Measurements from ENCODE around the gene TMEM158.

Gene TMEM158

GRCh38 chr3:45226206-45226915 is at the start of gene TMEM158:
TSS of gene TMEM158 (minus strand) at chr3:45226287. CDS start at chr3:45226027, 260 bp downstream.
- DNase-seq (ENCODE audit: low read depth in 2 of 2), result peak; percentile 24 to 57

DNA sequence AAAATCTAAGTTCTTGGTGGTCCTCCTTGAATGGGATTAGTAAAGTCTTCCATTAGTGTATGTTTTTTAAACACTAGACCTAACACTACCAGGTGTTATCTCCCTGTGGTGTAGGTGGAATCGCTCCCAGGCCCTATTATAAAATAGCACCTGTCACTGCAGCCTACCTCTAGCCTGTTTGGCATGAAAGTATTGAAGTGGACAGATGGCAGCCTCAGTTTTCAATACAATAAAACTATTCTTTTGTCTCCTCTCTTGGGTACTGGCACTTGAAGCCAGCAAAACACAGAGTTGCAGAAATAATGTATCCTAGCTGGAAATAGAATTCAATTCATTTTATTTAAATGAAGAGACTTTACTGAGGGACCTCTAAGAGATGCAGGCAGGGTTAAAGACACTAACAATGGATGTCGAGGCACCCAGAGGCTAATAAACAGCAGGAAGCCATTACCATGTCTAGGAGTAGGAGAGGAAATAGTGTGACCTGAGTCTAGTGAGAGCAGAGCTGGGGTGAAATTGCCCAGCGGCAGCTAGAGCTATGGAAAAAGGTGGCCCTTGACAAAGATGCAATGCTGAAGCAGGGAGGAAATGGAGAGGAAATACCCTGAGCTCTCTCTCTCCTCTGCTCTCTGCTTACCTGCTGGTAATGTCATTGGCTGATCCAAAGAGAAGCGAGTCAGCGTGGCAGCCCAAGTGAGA is 49.1 kb upstream of the TMEM158 start:
- DNase-seq (ENCODE audit: low read depth in 2 of 2), result no peak

GRCh38 chr3:45273681-45274515 is 47.8 kb upstream of the TMEM158 start:
- no peak for DNase-seq (ENCODE audit: low read depth in 2 of 2)

GRCh38 chr3:45272828-45273470 is 46.9 kb upstream of the TMEM158 start:
- no peak for DNase-seq (ENCODE audit: low read depth in 2 of 2)

- no peak for DNase-seq (ENCODE audit: low read depth in 2 of 2)
These were observed 46.1 kb upstream of the TMEM158 start for GRCh38 chr3:45272032-45272810.

- DNase-seq (ENCODE audit: low read depth in 2 of 2), result no peak
These were observed 43.9 kb upstream of the TMEM158 start for GRCh38 chr3:45269952-45270351.

DNA sequence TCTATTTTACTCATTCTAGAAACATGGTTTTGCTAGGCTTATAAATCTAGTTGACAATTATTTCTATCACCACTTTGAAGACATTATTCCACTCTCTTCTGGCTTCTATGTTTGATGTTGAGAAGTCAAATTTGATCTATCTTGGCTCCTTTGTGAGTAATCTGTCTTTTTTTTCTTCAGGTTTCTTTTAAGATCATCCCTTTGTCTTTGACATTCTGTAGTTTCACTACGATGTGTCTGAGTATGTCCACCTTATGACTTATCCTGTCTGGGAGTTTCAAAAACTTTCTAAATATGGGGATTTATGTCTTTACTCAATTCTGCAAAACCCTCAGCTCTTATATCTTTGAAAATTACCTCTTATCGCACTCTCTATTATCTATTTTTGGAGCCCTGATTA is 41.0 kb upstream of the TMEM158 start:
- DNase-seq (ENCODE audit: low read depth in 2 of 2), result no peak

DNA sequence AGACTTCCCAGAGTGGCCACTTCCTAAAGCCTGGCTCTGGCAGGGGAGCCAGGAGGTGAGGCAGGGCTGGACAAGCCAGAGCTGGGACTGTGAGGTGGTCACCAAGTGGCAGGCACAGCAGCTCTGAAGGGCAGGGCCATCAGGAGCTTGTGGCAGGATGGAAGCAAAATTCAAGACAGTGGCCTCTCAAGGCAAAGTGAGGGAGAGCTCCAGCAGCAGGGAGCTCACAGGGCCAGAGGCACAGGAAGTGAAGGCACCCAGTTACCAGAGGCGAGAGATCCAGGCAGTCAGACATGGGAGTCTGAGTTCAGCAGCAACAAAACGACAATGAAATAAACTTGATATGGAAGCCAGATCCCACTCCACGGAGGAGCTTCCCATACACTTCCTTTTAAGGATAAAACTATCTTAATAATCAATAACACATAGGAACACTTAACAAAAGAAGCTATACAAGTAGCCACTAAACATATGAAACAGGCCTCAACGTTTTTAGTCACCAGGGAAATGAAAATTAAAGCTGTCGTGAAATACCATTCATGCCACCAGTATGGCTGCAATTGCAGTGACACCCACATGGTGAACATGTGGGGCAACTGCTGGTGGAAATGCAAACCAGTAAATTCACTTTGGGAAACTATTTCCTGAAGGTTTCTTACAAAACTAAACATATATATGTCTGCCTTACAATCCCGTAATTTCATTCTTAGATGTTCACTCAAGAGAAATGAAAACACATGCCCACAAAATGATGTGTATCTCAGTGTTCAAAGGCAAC is 35.4 kb upstream of the TMEM158 start:
- DNase-seq (ENCODE audit: low read depth in 2 of 2), result no peak

DNA sequence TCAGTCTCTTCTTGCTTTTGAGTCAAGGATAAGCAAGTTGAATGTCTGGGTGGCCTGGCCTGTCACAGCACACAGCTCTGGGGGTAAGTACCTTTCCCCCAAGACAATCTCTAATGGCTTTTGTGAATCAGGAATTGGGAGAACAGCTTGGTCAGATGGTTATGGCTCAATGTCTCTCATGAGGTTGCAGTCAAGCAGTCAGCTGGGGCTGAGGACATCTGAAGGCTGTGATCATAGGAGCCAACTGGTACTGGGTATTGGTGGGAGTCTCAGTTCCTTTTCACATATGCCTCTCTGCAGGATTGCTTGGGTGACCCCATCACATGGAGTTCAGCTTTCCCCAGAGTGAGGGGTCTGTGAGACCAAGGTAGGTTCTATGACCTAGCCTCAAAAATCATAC is 33.0 kb upstream of the TMEM158 start:
- DNase-seq (ENCODE audit: low read depth in 2 of 2), result no peak

GRCh38 chr3:45258317-45258716 is 32.2 kb upstream of the TMEM158 start:
- no peak for DNase-seq (ENCODE audit: low read depth in 2 of 2)

GRCh38 chr3:45253316-45253715 is 27.2 kb upstream of the TMEM158 start:
- no peak for DNase-seq (ENCODE audit: low read depth in 2 of 2)

DNA sequence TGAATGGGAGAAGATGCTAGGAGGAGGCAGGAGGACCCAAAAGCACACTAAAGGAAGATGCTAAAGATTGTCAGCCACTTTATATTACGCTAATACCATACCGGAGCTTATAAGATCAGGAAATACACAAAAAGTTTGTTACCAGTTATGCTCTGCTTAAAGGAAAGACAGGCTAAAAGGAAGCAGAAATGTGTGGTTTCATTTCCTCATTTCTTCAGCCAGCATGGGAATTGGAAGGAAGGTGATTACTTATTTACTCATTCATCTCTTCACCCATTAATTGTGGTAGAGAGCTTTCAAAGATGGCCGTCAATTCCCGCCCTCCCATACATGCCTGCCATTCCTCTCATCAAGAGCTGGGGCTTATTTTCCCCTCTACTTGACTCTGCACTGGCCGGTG is 26.7 kb upstream of the TMEM158 start:
- DNase-seq (ENCODE audit: low read depth in 2 of 2), result no peak

DNA sequence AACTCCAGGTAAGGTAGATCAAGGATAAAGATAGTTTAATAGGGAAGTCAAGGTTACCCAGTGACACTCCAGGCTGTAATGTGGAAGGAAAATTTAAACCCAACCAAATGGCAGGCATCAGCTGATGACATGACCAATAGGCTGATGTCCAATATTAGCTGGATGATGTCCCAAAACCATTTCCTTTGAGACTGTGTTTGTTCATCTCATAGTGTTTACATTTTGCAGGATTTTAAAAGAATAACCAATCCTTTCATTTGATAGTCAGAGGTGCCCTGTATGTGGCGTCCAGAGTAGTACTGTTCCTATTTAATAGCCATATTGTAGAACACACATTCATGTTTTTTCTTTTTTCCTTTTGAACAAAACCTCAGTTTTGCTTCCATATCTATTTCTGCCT is 23.3 kb upstream of the TMEM158 start:
- no peak for DNase-seq (ENCODE audit: low read depth in 2 of 2)

- DNase-seq (ENCODE audit: low read depth in 2 of 2), result no peak
These were observed 20.2 kb upstream of the TMEM158 start for GRCh38 chr3:45246241-45246640.

DNA sequence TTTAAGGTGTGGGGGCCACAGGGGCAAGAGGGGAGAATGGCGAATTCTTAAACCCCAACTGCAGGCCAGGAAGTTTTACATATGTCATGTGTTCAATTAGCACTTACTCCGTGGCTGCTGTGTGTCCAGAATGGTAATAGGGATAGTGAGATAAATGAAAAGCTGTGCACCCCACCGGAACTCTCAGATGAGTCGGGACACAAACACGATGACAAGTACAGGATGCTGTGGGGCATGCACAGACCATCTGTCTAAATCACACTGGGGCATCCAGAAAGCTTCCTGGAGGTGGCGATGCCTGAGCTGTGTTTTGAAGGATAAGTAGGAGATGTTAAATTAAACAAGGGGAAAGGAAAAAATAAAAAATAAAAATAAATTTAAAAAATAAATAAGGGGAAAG is 18.3 kb upstream of the TMEM158 start:
- no peak for DNase-seq (ENCODE audit: low read depth in 2 of 2)

DNA sequence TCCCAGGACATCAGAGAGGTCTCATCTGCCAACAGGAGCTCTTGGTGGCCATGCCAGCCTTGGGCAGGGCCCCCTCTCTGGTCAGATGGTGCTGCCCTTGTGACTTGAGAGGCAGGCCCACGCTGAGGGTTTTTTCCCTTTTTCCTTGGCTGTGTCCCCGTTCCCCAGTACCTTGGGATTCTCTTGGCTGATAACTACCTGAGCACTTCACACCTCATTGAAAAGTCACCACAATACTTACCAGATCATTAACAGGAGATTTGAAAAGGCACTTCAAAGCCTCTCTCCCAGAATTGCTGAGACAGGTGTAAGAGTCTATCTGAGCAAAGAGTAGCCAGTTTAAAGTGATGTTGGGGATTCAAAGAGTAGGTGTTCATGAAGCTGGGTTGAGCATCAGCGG is 15.1 kb upstream of the TMEM158 start:
- DNase-seq (ENCODE audit: low read depth in 2 of 2), result no peak

- DNase-seq (ENCODE audit: low read depth in 2 of 2), result no peak
These were observed 14.2 kb upstream of the TMEM158 start for GRCh38 chr3:45240292-45240691.

GRCh38 chr3:45239254-45239653 is 13.2 kb upstream of the TMEM158 start:
- DNase-seq (ENCODE audit: low read depth in 2 of 2), result no peak

- no peak for DNase-seq (ENCODE audit: low read depth in 2 of 2)
These were observed 10.9 kb upstream of the TMEM158 start for GRCh38 chr3:45236964-45237363.

DNA sequence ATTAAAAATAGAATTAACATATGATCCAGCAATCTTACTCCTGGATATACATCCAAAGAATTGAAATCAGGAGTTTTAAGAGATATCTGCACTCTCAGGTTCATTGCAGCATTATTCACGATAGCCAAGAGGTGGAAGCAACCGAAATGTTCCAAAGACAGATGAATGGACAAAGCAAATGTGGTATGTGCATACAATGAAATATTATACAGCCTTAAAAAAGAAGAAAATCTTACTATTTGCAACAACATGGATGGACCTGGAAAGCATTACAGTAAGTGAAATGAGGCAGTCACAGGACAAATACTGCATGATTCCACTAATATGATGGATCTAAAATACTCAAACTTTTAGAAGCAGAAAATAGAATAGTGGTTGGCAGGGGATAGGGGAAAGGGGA is 9.3 kb upstream of the TMEM158 start:
- no peak for DNase-seq (ENCODE audit: low read depth in 2 of 2)

GRCh38 chr3:45234250-45234649 is 8.2 kb upstream of the TMEM158 start:
- no peak for DNase-seq (ENCODE audit: low read depth in 2 of 2)
